Measurements from ENCODE around the gene EXOC4. TPM values are rescaled to one million over a fixed set of nuclear protein-coding genes. Genes with fewer than 3 reads are reported as not detected.

The EXOC4 gene
- total RNA-seq, 1 donor from 2014 or later, result 67.7 TPM

DNA sequence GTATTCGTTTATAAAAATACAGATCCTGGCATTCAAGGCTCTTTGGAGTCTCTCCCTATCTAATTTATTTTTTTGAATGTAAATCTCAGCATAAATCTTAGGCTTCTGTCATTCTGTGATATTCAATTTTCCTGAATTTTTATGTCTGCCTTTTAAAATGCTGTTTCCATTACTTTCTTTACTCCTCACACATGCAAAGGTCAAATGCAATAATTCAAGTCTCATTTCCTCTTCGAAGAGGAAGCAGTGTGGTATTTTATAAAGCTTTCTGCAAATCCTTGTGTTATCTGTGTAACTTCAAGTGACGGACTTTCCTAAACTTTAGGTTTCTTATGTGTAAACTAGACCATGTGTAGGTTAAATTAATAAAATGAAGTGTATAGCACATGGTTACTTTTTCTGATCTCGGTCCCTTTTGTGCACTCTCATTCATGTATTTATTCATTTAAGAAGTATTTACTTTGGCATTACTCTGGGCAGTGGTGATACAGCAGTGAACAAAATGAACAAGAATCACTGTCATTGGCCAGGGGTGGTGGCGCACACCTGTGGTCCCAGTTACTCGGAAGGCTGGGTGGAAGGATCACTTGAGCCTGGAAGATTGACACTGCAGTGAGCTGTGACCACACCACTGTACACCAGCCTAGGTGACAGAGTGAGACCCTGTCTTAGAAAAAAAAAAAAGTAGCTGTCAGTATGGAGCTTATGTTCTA, 332.2 kb downstream of the EXOC4 start:
- peaks cover 1% of the 10 kb centered on the region for H3K36me3 Mint-ChIP-seq (ENCODE audit: low read depth)
- no peak for DNase-seq (ENCODE audit: low spot score)
- H3K4me3 Mint-ChIP-seq (ENCODE audit: unreplicated experiment), result no peak overlapping the region
- H3K4me1 Mint-ChIP-seq (ENCODE audit: low read depth), result peaks cover 30% of the 10 kb centered on the region
- no peak overlapping the region for H3K27ac Mint-ChIP-seq (ENCODE audit: unreplicated experiment)
- no peaks in the 10 kb centered on the region for H3K9me3 Mint-ChIP-seq (ENCODE audit: low read depth)
- no peaks in the 10 kb centered on the region for H3K27me3 Mint-ChIP-seq (ENCODE audit: low read depth)
- TF ChIP-seq, protein P1, sequence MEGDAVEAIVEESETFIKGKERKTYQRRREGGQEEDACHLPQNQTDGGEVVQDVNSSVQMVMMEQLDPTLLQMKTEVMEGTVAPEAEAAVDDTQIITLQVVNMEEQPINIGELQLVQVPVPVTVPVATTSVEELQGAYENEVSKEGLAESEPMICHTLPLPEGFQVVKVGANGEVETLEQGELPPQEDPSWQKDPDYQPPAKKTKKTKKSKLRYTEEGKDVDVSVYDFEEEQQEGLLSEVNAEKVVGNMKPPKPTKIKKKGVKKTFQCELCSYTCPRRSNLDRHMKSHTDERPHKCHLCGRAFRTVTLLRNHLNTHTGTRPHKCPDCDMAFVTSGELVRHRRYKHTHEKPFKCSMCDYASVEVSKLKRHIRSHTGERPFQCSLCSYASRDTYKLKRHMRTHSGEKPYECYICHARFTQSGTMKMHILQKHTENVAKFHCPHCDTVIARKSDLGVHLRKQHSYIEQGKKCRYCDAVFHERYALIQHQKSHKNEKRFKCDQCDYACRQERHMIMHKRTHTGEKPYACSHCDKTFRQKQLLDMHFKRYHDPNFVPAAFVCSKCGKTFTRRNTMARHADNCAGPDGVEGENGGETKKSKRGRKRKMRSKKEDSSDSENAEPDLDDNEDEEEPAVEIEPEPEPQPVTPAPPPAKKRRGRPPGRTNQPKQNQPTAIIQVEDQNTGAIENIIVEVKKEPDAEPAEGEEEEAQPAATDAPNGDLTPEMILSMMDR (IDR thresholded peaks at IDR 0.05), result no peak

DNA sequence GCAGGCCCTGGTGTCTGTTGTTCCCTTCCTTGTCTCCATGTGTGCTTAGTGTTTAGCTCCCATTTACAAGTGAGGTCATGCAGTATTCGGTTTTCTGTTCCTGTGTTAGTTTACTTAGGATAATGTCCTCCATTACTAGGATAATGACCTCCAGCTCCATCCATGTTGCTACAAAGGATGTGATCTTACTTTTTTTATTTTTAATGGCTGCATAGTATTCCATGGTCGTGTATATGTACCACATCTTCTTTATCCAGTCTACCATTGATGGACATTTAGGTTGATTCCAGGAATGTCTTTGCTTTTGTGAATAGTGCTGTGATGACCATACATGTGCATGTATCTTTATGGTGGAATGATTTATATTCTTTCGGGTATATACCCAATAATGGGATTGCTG, 333.4 kb downstream of the EXOC4 start:
- Mint-ChIP-seq H3K27ac (ENCODE audit: unreplicated experiment) (no peak overlapping the region), H3K36me3 (ENCODE audit: low read depth) (no peaks in the 10 kb centered on the region), H3K27me3 (ENCODE audit: low read depth) (no peaks in the 10 kb centered on the region), H3K4me1 (ENCODE audit: low read depth) (peaks cover 30% of the 10 kb centered on the region), H3K9me3 (ENCODE audit: low read depth) (no peaks in the 10 kb centered on the region), H3K4me3 (ENCODE audit: unreplicated experiment) (no peak overlapping the region)
- TF ChIP-seq, protein P1 (IDR thresholded peaks at IDR 0.05), result no peak
- no peak for DNase-seq (ENCODE audit: low spot score)

GRCh38 chr7:133587903-133588302, 335.0 kb downstream of the EXOC4 start:
- Mint-ChIP-seq H3K27ac (ENCODE audit: unreplicated experiment) (no peak overlapping the region), H3K9me3 (ENCODE audit: low read depth) (no peaks in the 10 kb centered on the region), H3K4me1 (ENCODE audit: low read depth) (peaks cover 25% of the 10 kb centered on the region), H3K27me3 (ENCODE audit: low read depth) (no peaks in the 10 kb centered on the region), H3K36me3 (ENCODE audit: low read depth) (no peaks in the 10 kb centered on the region), H3K4me3 (ENCODE audit: unreplicated experiment) (no peak overlapping the region)
- TF ChIP-seq, protein P1 (IDR thresholded peaks at IDR 0.05), result no peak
- DNase-seq (ENCODE audit: low spot score), result no peak

- DNase-seq (ENCODE audit: low spot score), result no peak
- H3K9me3 Mint-ChIP-seq (ENCODE audit: low read depth), result no peaks in the 10 kb centered on the region
- peaks cover under 1% of the 10 kb centered on the region for H3K36me3 Mint-ChIP-seq (ENCODE audit: low read depth)
- TF ChIP-seq, protein P1 (IDR thresholded peaks at IDR 0.05), result no peak
- no peak overlapping the region for H3K27ac Mint-ChIP-seq (ENCODE audit: unreplicated experiment)
- peaks cover 6% of the 10 kb centered on the region for H3K4me1 Mint-ChIP-seq (ENCODE audit: low read depth)
- H3K27me3 Mint-ChIP-seq (ENCODE audit: low read depth), result no peaks in the 10 kb centered on the region
- H3K4me3 Mint-ChIP-seq (ENCODE audit: unreplicated experiment), result no peak overlapping the region
Observed at GRCh38 chr7:133590795-133591194, 337.9 kb downstream of the EXOC4 start.

DNA sequence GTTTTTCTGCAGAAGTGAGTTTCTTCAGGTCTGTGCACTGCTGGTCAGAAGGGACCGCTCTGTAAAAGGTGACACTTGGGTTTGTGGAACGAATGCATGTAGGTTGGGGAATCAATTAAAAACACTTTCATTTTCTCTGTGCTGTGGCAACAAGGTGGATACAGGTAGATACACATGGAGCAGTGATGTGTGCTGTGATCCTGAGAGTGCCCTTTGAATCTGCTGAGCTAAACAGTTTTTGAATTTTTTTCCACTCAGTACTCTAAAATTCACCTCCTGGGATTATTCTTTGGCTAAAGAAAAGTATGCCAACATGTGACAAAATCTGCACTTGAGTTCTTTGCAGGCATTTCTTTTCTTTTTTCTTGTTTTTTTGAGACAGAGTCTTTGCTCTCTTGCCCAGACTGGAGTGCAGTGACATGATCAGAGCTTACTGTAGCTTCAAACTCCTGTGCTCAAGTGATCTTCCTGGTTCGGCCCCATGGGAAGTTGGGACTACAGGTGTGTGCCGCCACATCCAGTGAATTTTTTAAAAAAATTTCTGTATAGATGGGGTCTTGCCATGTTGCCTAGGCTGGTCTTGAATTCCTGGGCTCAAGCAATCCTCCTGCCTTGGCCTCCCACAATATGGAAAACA, 338.9 kb downstream of the EXOC4 start:
- peaks cover 6% of the 10 kb centered on the region for H3K4me1 Mint-ChIP-seq (ENCODE audit: low read depth)
- H3K36me3 Mint-ChIP-seq (ENCODE audit: low read depth), result peaks cover 1% of the 10 kb centered on the region
- H3K27me3 Mint-ChIP-seq (ENCODE audit: low read depth), result no peaks in the 10 kb centered on the region
- DNase-seq (ENCODE audit: low spot score), result no peak
- H3K27ac Mint-ChIP-seq (ENCODE audit: unreplicated experiment), result no peak overlapping the region
- no peak overlapping the region for H3K4me3 Mint-ChIP-seq (ENCODE audit: unreplicated experiment)
- TF ChIP-seq, protein P1 (IDR thresholded peaks at IDR 0.05), result no peak
- no peaks in the 10 kb centered on the region for H3K9me3 Mint-ChIP-seq (ENCODE audit: low read depth)

Data from chondrocyte (in vitro differentiated cells).